ENCODE data around the gene NAALADL2.

GRCh38 chr3:175619369-175619768, 760.2 kb downstream of the NAALADL2 start:
- TF ChIP-seq POLR2A (IDR thresholded peaks at IDR 0.05; ENCODE audit: low read length) = no peak
- TF ChIP-seq GATA1 (IDR thresholded peaks at IDR 0.05; ENCODE audit: low read depth, low read length) = no peak

Measured in erythroblast (primary cell).